OCI-LY1 (cell line): ENCODE data around the gene TUBA1A.

ENCODE experiments used
- CTCF ChIP-seq: fragments of 200-600 bp; sonication (generic), shearing (Covaris generic); IDR thresholded peaks from 2 replicates; pipeline ENCODE4 v1.5.1; 2017; ENCODE audit warnings: mild to moderate bottlenecking, antibody characterized with exemption, low read length, moderate library complexity, mixed read lengths
- EZH2 ChIP-seq: fragments of 200-600 bp; sonication (generic), shearing (Covaris generic); IDR thresholded peaks from 2 replicates; pipeline ENCODE4 v1.8.0; 2017; ENCODE audit warnings: borderline replicate concordance, mixed run types, mild to moderate bottlenecking, antibody characterized with exemption, low read length, moderate library complexity, mixed read lengths

- TF ChIP-seq CTCF (no peak), EZH2 (no peak)
Measured at GRCh38 chr12:49200919-49201594, 12.2 kb upstream of the TUBA1A start.
